IMR-90 (cell line): ENCODE data around the gene TANGO2. TPM values are rescaled to one million over a fixed set of nuclear protein-coding genes. Genes with fewer than 3 reads are reported as not detected.
A peak's percentile ranks its signal among the peaks of the same experiment; 100 is the strongest.

Experiments
- ATAC-seq: fragments of 200-7000 bp; cut with Tn5 transposase; 2 replicates; pipeline ENCODE4 v1.9.1; 2020; ENCODE audit warnings: low read depth, mild to moderate bottlenecking, moderate library complexity
- BruUV-seq: library from RNA; stranded (reverse); fragments of 400-500 nt; replicated peaks from 2 replicates; lab custom pipeline; 2021; lab: Mats Ljungman, UMichigan
- CTCF ChIA-PET: fragments of 300-600 bp; formaldehyde crosslinking; extraction: SDS; loops from one replicate; lab custom pipeline; 2021; ENCODE audit warnings: antibody characterized with exemption; lab: Yijun Ruan, JAX
- POLR2A ChIA-PET: fragments of 300-600 bp; sonication (Branson Sonifier 250); formaldehyde crosslinking; loops from one replicate; lab custom pipeline; 2022; ENCODE audit warnings: antibody characterized with exemption; ENCODE audit not compliant: unreplicated experiment; lab: Charles Lee
- DNase-seq: peaks from one replicate; pipeline ENCODE4 v3.0.0; 2013
- H2AFZ ChIP-seq: replicated peaks from 2 replicates; pipeline ENCODE3; 2013; ENCODE audit warnings: low read length, mild to moderate bottlenecking; ENCODE audit not compliant: poor library complexity
- H2AK5ac ChIP-seq: 2 replicates; pipeline ENCODE4 v1.6.1; 2013; ENCODE audit warnings: low read depth, low read length, inconsistent platforms
- H2AK9ac ChIP-seq: replicated peaks from 2 replicates; pipeline ENCODE3; 2013; ENCODE audit warnings: mild to moderate bottlenecking, low read depth, low read length, moderate library complexity; ENCODE audit not compliant: poor library complexity
- H2BK120ac ChIP-seq: 2 replicates; pipeline ENCODE4 v1.6.1; 2013; ENCODE audit warnings: low read depth, low read length, inconsistent platforms
- H2BK15ac ChIP-seq: 3 replicates; pipeline ENCODE4 v1.6.1; 2013; ENCODE audit warnings: low read depth, low read length, inconsistent platforms
- H2BK20ac ChIP-seq: 2 replicates; pipeline ENCODE4 v1.6.1; 2013; ENCODE audit warnings: low read depth, mild to moderate bottlenecking, inconsistent platforms, low read length, moderate library complexity
- H2BK5ac ChIP-seq: 2 replicates; pipeline ENCODE4 v1.6.1; 2013; ENCODE audit warnings: mild to moderate bottlenecking, low read depth, low read length, inconsistent platforms; ENCODE audit not compliant: poor library complexity, severe bottlenecking
- H3K14ac ChIP-seq: replicated peaks from 2 replicates; pipeline ENCODE4 v1.6.1; 2013; ENCODE audit warnings: low read depth, low read length, inconsistent platforms
- H3K18ac ChIP-seq: 2 replicates; pipeline ENCODE4 v1.6.1; 2013; ENCODE audit warnings: low read depth, low read length, control low read depth
- H3K23ac ChIP-seq: 2 replicates; pipeline ENCODE4 v1.6.1; 2013; ENCODE audit warnings: low read depth, low read length, inconsistent platforms
- H3K27ac ChIP-seq: 2 replicates; pipeline ENCODE4 v1.5.1; 2013; ENCODE audit warnings: mild to moderate bottlenecking, control low read depth, low read length; ENCODE audit not compliant: insufficient read depth
- H3K27me3 ChIP-seq: 2 replicates; pipeline ENCODE4 v1.6.1; 2013; ENCODE audit warnings: low read length; ENCODE audit not compliant: control insufficient read depth, insufficient read depth
- H3K36me3 ChIP-seq: 2 replicates; pipeline ENCODE4 v1.6.1; 2013; ENCODE audit warnings: low read length, mixed read lengths; ENCODE audit not compliant: control insufficient read depth, insufficient read depth
- H3K4ac ChIP-seq: 2 replicates; pipeline ENCODE4 v1.6.1; 2013; ENCODE audit warnings: low read depth, low read length, inconsistent platforms
- H3K4me1 ChIP-seq: 2 replicates; pipeline ENCODE4 v1.6.1; 2013; ENCODE audit warnings: low read length, mixed read lengths; ENCODE audit not compliant: control insufficient read depth, insufficient read depth
- H3K4me2 ChIP-seq: 2 replicates; pipeline ENCODE4 v1.6.1; 2013; ENCODE audit warnings: low read depth, mild to moderate bottlenecking, control low read depth, low read length, moderate library complexity
- H3K4me3 ChIP-seq: 2 replicates; pipeline ENCODE4 v1.5.1; 2013; ENCODE audit warnings: low read depth, mild to moderate bottlenecking, control low read depth, low read length, moderate library complexity; ENCODE audit not compliant: insufficient read depth
- H3K56ac ChIP-seq: 2 replicates; pipeline ENCODE4 v1.6.1; 2013; ENCODE audit warnings: low read length, inconsistent platforms; ENCODE audit not compliant: insufficient read depth; ENCODE audit errors: extremely low read depth
- H3K79me1 ChIP-seq, 2 experiments: 2 replicates each; pipeline ENCODE4 v1.6.1; 2013; ENCODE audit warnings: low read length in 2 of 2, inconsistent platforms in 1 of 2, low read depth in 1 of 2
- H3K9ac ChIP-seq: 2 replicates; pipeline ENCODE4 v1.6.1; 2013; ENCODE audit warnings: low read depth, low read length, control low read depth
- H3K9me1 ChIP-seq: 2 replicates; pipeline ENCODE4 v1.6.1; 2013; ENCODE audit warnings: low read length, inconsistent platforms; ENCODE audit not compliant: insufficient read depth
- H3K9me3 ChIP-seq: 2 replicates; pipeline ENCODE4 v1.6.1; 2013; ENCODE audit warnings: low read length; ENCODE audit not compliant: control insufficient read depth, insufficient read depth
- H4K20me1 ChIP-seq: 2 replicates; pipeline ENCODE4 v1.6.1; 2013; ENCODE audit warnings: low read length, inconsistent platforms; ENCODE audit not compliant: insufficient read depth
- H4K5ac ChIP-seq: 2 replicates; pipeline ENCODE4 v1.6.1; 2013; ENCODE audit warnings: mild to moderate bottlenecking, low read depth, low read length, control low read depth
- H4K8ac ChIP-seq, 2 experiments: 2 replicates each; pipeline ENCODE4 v1.6.1; 2013; ENCODE audit warnings: low read depth in 2 of 2, low read length in 2 of 2, control low read depth in 1 of 2, inconsistent platforms in 1 of 2
- H4K91ac ChIP-seq: 2 replicates; pipeline ENCODE4 v1.6.1; 2013; ENCODE audit warnings: low read depth, low read length, inconsistent platforms; ENCODE audit not compliant: insufficient read depth
- BHLHE40 ChIP-seq: fragments of 150-350 bp; IDR thresholded peaks from 2 replicates; pipeline ENCODE4 v1.6.1; 2016; ENCODE audit warnings: mild to moderate bottlenecking, low read depth, low read length
- CEBPB ChIP-seq: IDR thresholded peaks from 2 replicates; pipeline ENCODE4 v1.6.1; 2012; ENCODE audit warnings: low read depth, low read length, improper control_type of control experiment
- CHD1 ChIP-seq: IDR thresholded peaks from 2 replicates; pipeline ENCODE4 v1.6.1; 2012; ENCODE audit warnings: low read depth, low read length, improper control_type of control experiment
- FOS ChIP-seq: fragments of 150-350 bp; IDR thresholded peaks from 2 replicates; pipeline ENCODE4 v1.6.1; 2016; ENCODE audit warnings: low read depth, low read length
- MAFK ChIP-seq: IDR thresholded peaks from 2 replicates; pipeline ENCODE4 v1.6.1; 2012; ENCODE audit warnings: low read depth, low read length, improper control_type of control experiment
- MAZ ChIP-seq: IDR thresholded peaks from 2 replicates; pipeline ENCODE4 v1.6.1; 2012; ENCODE audit warnings: low read depth, mild to moderate bottlenecking, low read length, improper control_type of control experiment, moderate library complexity, borderline replicate concordance
- MXI1 ChIP-seq: IDR thresholded peaks from 2 replicates; pipeline ENCODE4 v1.6.1; 2012; ENCODE audit warnings: low read depth, mild to moderate bottlenecking, low read length, moderate library complexity, borderline replicate concordance
- NFE2L2 ChIP-seq: fragments of 150-350 bp; IDR thresholded peaks from 2 replicates; pipeline ENCODE4 v1.6.1; 2016; ENCODE audit warnings: low read depth, mild to moderate bottlenecking, low read length
- POLR2A ChIP-seq: IDR thresholded peaks from 2 replicates; pipeline ENCODE4 v1.6.1; 2012; ENCODE audit warnings: mild to moderate bottlenecking, low read depth, low read length
- RAD21 ChIP-seq: IDR thresholded peaks from 2 replicates; pipeline ENCODE4 v1.6.1; 2012; ENCODE audit warnings: low read length, improper control_type of control experiment
- RFX5 ChIP-seq: IDR thresholded peaks from 2 replicates; pipeline ENCODE4 v1.8.0; 2012; ENCODE audit warnings: low read depth, mild to moderate bottlenecking, low read length, moderate library complexity
- SMC3 ChIP-seq: fragments of 150-350 bp; IDR thresholded peaks from 2 replicates; pipeline ENCODE4 v1.6.1; 2016; ENCODE audit warnings: low read depth, mild to moderate bottlenecking, antibody characterized with exemption, low read length, moderate library complexity
- WGBS, 2 experiments: methylation state at CpG; one replicate each; pipeline versions ENCODE4 v1.1.5 to v1.1.7; 2013; ENCODE audit warnings: missing lambda C conversion rate in 2 of 2; ENCODE audit not compliant: insufficient read length in 1 of 2; ENCODE audit errors: extremely low coverage in 2 of 2; 5-methylcytosine and 5-hydroxymethylcytosine counted together
- dilution Hi-C: fragments of 300-500 bp; cut with HindIII; formaldehyde crosslinking; loops from one replicate; pipeline ENCODE4 v1.14.3; 2018; ENCODE audit warnings: low sequenced_read_pairs; ENCODE audit not compliant: unreplicated experiment
- in situ Hi-C: fragments of 300-500 bp; cut with MboI; formaldehyde crosslinking; loops from 3 replicates; pipeline ENCODE4 v1.14.3; 2019; ENCODE audit warnings: low sequenced_read_pairs, inconsistent platforms, mixed read lengths
- intact Hi-C: fragments of 100-400 bp; cut with micrococcal nuclease; formaldehyde crosslinking; loops from 2 replicates; pipeline ENCODE4 v1.10.0; 2022
- polyA plus RNA-seq, 3 experiments: library from polyadenylated mRNA; depleted of rRNA; stranded (reverse); fragments of >200 nt; gene quantifications; 2 replicates each; pipeline ENCODE4 v1.2.3, GENCODE V29; 2012; ENCODE audit warnings: low replicate concordance in 1 of 3
- total RNA-seq: library from RNA; depleted of rRNA; stranded (reverse); fragments of >200 nt; gene quantifications from 2 replicates; pipeline ENCODE4 v1.2.3, GENCODE V29; 2012
- TF ChIP-seq, protein P1 (sequence below): fragments of 150-350 bp; IDR thresholded peaks from 2 replicates; pipeline ENCODE4 v1.6.1; 2016; ENCODE audit warnings: low read depth, mild to moderate bottlenecking, low read length, moderate library complexity, borderline replicate concordance
- TF ChIP-seq, protein P2 (sequence below): conservative IDR thresholded peaks from 2 replicates; pipeline ENCODE4 v1.5.1; 2012; ENCODE audit warnings: mild to moderate bottlenecking, low read depth, low read length, improper control_type of control experiment

Gene TANGO2
- total and polyA plus RNA-seq, 2 of the 4 experiments (the other 2 are of a cell fraction) = 45.1 to 75.1 TPM

DNA sequence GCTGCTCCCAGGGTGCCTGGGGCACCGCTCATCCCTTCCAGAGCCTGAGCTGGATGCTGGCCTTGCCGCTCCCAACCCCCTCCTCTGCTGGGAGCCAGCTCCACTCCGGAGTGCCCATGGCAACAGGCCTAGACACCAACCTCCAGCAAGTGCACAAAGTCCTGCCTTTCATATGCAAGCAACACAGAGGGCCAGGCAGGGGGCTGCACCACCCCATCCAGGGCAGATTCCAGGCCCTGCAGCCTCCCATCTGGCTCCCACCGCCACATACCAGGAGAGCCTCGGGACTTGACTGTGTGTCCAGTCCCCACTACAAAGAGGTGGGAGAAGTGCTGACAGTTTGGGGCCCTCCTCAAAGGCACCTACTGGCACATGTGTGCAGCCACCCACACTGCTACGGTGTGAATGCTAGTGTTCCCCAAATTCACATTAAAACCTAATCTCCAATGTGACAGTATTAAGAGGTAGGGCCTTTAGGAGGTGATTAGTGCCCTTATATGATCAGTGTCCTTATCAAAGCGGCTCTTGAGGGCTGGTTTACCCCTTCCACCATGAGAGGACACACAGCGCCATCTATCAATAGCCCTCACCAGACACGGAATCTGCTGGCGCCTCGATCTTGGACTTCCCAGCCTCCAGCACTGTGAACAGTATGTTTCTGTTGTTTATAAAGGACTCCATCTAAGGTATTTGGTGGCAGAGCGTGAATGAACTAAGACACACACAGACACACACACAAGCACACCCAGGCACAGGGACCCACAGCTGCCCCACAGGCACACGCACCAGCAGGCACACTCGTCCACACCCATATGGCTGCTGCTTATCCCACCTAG lies 20.4 kb upstream of the TANGO2 start (continued):
- TF ChIP-seq RFX5 = no peak
- no peak for TF ChIP-seq SMC3
- TF ChIP-seq POLR2A = no peak
- no peak for TF ChIP-seq FOS
- TF ChIP-seq MAFK = no peak
- no peak for TF ChIP-seq MAZ
- TF ChIP-seq BHLHE40 = no peak

DNA sequence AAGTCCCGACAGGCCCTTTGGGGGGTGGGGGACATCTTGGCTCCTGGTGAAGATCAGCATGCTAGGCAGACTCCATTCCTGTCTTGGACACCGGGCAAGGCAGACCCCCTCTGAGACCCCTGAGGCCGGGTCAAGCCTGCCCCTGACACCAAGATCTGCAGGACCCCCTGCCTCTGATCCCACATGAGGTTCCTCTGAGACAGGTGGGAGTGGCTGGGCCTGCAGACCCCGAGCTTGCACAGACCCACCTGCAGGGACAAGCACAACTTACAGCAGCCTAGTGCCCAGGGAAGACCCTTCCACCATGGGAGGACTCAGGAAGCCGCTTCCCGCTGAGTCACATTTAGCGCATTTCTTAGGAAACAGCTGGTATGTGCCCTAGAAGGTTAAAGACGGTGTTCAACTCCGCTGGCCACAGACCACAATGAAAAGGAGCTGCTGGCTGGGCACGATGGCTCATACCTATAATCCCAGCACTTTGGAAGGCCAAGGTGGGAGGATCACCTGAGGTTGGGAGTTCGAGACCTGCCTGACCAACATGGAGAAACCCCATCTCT lies 19.8 kb upstream of the TANGO2 start:
- BruUV-seq = no TSS peak
- DNase-seq (peak; percentile 43), ATAC-seq (no peak)
- no peak overlapping the region for H3K56ac ChIP-seq
- 78% methylated on average over 3 of the region's 11 CpGs; no CpG with 5 or more reads in 1 of the 2 experiments for WGBS, 2 experiments
- H2BK20ac ChIP-seq = no peak overlapping the region
- dilution Hi-C loops (no loop called here), in situ Hi-C loops (no loop called here), intact Hi-C loops (no loop called here)
- peaks cover 1% of the 10 kb centered on the region; the same call in 1 of the 2 replicates for H3K9me3 ChIP-seq
- no peak overlapping the region for H4K91ac ChIP-seq
- H3K27me3 ChIP-seq = peaks cover 2% of the 10 kb centered on the region; the same call in 1 of the 2 replicates
- peaks cover 9% of the 10 kb centered on the region; the same call in 1 of the 2 replicates for H3K4me1 ChIP-seq
- H3K23ac ChIP-seq = no peak overlapping the region
- ChIA-PET POLR2A (no interaction called here), CTCF (no interaction called here)
- H3K18ac ChIP-seq = no peak overlapping the region
- H3K9ac ChIP-seq = no peak overlapping the region
- H4K8ac ChIP-seq = no peak overlapping the region
- H2AFZ ChIP-seq = no peak overlapping the region
- H3K4me3 ChIP-seq = no peak overlapping the region
- H4K20me1 ChIP-seq = no peaks in the 10 kb centered on the region
- no peak overlapping the region for H2BK15ac ChIP-seq
- no peak overlapping the region for H4K5ac ChIP-seq
- H2BK120ac ChIP-seq = no peak overlapping the region
- no peak overlapping the region for H2AK9ac ChIP-seq
- H3K4me2 ChIP-seq = no peak overlapping the region
- H3K27ac ChIP-seq = no peak overlapping the region
- H2BK5ac ChIP-seq = no peak overlapping the region
- H3K14ac ChIP-seq = no peak overlapping the region
- no peaks in the 10 kb centered on the region for H3K9me1 ChIP-seq
- no peaks in the 10 kb centered on the region for H3K79me1 ChIP-seq
- H3K4ac ChIP-seq = no peak overlapping the region
- no peak overlapping the region for H2AK5ac ChIP-seq
- H3K36me3 ChIP-seq = no peaks in the 10 kb centered on the region
- TF ChIP-seq NFE2L2 (no peak), RAD21 (no peak), RFX5 (no peak), CEBPB (no peak), SMC3 (no peak), POLR2A (no peak), MXI1 (no peak), CHD1 (no peak), BHLHE40 (no peak)
- TF ChIP-seq, protein P1, sequence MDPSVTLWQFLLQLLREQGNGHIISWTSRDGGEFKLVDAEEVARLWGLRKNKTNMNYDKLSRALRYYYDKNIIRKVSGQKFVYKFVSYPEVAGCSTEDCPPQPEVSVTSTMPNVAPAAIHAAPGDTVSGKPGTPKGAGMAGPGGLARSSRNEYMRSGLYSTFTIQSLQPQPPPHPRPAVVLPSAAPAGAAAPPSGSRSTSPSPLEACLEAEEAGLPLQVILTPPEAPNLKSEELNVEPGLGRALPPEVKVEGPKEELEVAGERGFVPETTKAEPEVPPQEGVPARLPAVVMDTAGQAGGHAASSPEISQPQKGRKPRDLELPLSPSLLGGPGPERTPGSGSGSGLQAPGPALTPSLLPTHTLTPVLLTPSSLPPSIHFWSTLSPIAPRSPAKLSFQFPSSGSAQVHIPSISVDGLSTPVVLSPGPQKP = no peak
- TF ChIP-seq, protein P2, sequence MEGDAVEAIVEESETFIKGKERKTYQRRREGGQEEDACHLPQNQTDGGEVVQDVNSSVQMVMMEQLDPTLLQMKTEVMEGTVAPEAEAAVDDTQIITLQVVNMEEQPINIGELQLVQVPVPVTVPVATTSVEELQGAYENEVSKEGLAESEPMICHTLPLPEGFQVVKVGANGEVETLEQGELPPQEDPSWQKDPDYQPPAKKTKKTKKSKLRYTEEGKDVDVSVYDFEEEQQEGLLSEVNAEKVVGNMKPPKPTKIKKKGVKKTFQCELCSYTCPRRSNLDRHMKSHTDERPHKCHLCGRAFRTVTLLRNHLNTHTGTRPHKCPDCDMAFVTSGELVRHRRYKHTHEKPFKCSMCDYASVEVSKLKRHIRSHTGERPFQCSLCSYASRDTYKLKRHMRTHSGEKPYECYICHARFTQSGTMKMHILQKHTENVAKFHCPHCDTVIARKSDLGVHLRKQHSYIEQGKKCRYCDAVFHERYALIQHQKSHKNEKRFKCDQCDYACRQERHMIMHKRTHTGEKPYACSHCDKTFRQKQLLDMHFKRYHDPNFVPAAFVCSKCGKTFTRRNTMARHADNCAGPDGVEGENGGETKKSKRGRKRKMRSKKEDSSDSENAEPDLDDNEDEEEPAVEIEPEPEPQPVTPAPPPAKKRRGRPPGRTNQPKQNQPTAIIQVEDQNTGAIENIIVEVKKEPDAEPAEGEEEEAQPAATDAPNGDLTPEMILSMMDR = no peak
